GM12872 (cell line): ENCODE results near the gene C5AR1.

Experiments
- CTCF ChIP-seq: IDR thresholded peaks from 3 replicates; pipeline ENCODE4 v1.5.1; 2011; ENCODE audit warnings: low read depth, mild to moderate bottlenecking, low read length, moderate library complexity; ENCODE audit not compliant: insufficient read depth

The C5AR1 gene

DNA sequence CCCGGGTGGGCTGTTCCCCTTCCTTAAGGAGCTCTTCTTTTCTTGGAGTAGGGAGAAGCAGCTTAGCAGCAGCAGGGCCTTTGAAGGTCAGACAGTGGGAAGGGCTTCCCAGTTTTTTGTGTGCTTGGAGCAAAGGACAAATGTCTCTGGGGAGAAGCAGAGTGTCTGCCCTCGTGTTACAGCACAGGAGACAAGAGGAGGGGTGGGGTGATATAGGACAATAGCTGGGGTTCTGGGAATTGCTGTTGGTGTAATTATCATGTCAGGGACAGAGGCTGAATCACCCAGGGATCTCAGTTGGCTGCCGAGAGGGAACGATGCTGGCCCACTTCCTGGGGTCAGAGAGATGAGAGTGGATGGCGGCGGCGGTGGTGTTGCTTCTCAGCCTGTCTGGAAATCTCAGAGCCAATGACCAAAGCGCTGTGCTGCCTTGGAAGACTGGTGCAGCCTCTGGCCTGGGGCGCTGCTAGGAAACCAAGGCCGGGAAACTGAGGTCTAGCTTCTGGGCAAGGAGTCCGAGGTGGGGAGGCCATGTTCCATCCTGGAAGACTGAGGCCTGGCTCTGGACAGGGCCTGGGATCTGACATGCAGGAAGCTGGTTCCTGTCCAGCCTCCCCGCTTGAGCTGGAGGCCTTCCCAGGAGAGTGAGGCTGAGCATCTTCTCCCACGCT is 33.7 kb upstream of the C5AR1 start:
- no peak for TF ChIP-seq CTCF

GRCh38 chr19:47280183-47280797 is 29.4 kb upstream of the C5AR1 start:
- peak; percentile 76 for TF ChIP-seq CTCF

- TF ChIP-seq CTCF: no peak
Observed at GRCh38 chr19:47283405-47284059, 26.1 kb upstream of the C5AR1 start.

DNA sequence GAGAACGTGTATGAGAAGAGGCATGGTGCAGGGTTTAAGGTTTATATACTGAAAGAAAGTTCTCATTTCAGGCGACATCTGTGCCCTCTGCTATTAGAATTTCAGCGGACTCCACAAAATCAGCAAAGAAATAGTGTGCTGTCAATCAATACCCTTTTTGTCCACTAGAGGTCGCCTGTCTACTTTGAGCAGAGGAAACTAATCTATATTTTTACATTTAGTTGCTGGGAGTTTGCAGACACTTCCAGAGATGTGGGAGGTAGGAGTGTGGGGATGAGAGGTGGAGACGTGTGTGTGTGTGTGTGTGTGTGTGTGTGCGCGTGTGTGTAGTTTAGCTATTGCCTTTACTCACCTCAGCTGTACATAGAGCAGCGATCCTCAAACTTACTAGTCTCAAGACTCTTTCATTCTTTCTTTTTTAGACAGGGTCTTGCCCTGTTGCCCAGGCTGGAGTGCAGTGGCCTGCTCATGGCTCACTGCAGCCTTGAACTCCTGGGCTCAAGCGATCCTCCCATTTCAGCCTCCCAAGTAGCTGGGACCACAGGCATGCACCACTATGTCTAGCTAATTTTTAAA is 25.2 kb upstream of the C5AR1 start:
- peak; percentile 85 for TF ChIP-seq CTCF

DNA sequence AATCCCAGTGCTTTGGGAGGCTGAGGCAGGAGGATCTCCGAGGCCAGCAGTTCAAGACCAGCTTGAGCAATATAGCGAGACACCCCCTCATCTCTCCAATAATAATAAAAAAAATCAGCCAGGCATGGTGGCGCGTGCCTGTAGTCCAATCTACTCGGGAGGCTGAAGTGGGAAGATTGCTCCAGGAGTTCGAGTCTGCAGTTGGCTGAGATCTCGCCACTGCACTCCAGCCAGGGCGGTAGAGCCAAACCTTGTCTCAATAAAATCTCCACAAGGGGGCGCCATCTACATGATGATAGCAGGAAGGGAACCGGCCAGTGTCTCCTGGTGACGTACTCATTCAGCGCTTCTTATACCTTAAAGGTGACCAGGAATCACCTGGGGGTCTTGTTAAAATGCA is 13.6 kb upstream of the C5AR1 start:
- TF ChIP-seq CTCF: peak; percentile 72

DNA sequence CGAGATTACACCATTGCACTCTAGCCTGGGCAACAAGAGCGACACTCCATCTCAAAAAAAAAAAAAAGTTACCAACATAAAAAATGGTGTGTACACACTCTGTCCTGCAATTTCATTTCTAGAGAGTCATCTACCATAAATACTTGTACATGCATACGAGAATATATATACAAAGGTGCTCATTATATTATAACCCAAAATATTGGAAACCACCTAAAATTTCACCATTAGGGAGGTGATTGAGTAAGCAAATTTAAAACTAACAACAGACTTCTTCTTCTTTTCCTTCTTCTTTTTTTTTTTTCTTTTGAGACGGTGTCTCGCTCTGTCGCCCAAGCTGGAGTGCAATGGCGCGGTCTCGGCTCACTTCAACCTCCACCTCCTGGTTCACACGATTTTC is 7.4 kb upstream of the C5AR1 start:
- TF ChIP-seq CTCF: no peak

DNA sequence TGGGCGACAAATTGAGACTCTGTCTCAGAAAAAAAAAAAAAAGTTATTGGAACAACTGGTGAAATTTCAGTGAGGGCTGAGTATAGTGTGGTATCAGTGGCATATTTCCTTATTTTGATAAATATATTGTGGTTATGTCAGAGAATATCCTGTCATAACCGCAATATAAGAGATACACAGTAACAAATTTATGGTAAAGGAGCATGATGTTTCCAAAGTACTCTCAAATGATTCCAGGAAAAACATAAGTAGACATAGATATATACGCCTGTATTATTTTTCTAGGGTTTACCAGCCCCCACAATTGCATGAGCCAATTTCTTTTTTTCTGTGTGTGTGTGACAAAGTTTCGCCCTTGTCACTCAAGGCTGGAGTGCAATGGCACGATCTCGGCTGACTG is 5.7 kb upstream of the C5AR1 start:
- no peak for TF ChIP-seq CTCF
